NCI-H1092 treated with DMSO at 0.1 percent for 48 hours (cell line): ENCODE results near the gene MAGI1.

ENCODE experiments used
- DNase-seq: peaks from one replicate; lab custom pipeline; 2025; lab: John Stamatoyannopoulos, UW

Gene MAGI1

DNA sequence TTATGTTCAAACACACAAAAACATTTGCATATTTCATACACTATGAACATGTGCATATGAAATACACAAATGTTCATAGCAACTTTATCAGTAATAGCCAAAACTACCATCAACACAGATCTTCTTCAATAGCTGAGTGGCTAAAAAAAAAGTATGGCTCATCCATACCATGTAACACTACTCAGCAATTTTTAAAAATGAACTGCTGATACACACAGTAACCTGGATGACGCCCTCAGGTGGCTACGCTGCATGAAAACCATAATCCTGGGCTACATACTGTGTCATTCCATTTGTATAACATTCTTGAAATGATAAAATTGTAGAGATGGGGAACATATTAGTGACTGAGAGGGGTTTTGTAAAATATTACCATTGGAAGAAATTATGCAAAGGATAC, 243.6 kb downstream of the MAGI1 start:
- no peak for DNase-seq

DNA sequence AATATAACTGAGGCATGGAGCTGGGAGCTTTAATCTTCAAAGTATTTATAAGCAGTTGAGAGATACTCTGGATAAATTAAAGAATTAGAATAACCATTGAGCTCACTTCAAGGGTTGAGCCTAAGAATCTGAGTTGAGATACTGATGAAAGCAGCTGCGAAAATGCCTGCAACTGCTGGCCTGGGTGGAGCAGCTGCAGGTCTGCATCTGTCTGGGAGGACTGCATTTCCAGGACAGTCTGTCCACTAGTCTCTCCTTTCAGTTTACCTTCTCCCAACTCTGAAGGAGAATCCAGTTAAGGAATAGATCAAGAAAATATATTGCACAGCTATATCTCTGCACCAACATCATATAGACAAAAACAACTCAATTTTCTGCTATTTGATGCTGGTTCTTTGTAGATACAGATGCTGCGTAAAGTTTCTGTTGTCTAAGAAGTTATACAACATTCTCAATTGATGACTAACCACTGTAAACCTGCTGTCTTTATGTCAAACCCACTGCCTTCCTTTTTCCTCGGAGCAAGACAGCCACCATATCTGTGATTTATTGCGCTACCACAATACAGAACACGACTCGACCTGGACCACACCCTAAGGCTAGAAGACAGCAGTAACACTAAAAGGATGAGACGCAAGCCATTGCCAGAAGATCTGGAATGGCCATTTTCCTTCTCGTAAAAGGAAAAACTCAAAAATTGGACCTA, 245.1 kb downstream of the MAGI1 start:
- no peak for DNase-seq

DNA sequence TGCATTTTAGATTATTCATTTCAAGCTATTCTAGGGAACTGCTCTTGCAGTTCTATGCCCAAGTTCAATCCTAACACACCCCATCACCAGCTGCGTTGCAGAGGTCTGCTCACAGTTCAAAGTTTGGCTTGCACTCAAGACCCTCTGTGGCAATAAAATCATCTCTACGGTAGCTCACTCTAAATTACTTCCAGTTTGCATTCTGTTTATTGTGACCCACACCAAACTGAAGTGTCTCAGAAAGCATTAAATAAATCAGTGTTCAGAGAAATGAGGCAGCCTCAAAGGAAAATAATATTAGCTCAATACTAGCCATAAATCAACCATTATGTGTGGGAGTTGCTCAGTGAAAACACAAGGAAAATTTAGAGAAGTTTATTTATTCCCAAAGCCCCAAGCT, 250.3 kb downstream of the MAGI1 start:
- DNase-seq, result no peak

DNA sequence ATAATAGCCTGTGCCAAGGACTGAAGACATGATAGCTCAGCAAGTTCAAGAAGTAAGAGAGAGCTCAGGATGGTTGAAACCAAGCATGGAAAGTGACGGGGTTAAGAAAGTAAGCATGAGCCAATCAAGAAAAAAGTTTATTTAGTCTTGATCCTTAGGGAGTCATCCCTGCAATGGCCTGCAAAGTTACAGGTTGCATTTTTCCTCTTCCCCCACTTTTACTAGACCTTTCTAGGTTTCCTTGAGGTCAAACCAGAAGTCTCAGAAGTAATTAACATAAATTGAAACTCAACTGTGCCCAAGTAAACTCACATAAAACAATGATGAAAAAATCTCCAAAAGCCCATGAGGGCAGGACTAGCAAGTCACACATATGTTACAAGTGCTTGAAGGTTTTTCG, 250.9 kb downstream of the MAGI1 start:
- no peak for DNase-seq

DNA sequence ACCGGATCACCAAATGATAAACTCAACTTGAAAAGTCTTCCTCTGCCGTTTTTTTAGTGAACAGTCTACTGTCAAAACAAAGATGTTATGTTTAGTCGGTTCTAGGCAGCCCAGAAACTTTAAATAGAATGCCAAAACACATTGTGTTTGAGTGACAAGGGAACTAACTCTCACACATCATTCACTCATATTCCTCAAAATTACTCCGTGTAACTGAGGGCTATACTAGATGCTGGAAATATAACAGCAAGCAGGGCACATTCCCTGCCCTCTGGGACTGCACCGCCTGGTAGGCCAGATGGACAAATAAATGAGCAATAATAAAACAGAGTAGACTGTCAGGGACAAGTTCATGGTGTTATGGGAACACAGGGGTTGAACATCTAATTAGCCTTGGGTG, 251.4 kb downstream of the MAGI1 start:
- DNase-seq, result no peak

DNA sequence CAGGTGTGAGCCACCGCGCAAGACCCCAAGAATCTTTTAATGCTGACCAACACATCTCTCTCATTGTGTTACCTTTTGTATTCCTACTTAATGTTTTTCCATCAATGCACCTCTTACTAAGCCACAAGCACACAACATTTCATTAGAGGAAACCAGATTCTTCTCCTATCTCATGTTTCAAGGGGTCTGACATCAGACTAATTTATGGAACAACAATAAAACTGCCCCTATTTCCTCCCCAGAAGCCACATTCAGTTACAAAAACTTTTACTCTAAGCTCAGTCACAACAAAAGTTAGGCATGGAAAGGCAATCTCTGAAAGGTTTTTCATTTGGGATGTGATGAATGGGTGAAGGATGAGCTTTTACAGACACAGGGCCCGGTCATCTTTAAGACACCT, 251.8 kb downstream of the MAGI1 start:
- no peak for DNase-seq

DNA sequence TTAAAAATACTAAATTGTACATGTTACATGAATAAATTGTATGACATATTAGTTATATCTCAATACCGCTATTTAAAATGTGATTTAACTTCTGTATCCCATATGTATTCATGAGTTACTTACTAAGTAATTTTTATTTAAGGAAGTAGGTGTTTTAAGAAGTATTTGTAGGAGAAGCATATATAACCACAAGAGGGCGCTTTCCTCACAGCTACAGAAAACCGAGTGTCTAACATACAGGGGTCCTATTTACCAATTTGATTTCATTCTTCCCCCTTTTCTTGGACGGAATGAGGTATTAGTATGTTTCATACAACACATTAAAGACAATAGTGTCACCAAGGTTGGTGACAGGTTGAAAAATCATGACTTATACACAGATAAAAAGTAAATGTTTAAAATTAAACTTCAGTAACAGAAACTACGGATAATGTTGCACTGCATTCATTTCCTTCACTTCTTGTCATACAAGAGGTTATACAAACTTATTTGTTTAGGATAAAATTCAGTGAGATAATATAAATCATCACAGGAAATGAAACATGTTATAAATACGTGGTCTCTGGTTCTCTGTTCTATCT, 253.6 kb downstream of the MAGI1 start:
- DNase-seq, result peak; percentile 51

DNA sequence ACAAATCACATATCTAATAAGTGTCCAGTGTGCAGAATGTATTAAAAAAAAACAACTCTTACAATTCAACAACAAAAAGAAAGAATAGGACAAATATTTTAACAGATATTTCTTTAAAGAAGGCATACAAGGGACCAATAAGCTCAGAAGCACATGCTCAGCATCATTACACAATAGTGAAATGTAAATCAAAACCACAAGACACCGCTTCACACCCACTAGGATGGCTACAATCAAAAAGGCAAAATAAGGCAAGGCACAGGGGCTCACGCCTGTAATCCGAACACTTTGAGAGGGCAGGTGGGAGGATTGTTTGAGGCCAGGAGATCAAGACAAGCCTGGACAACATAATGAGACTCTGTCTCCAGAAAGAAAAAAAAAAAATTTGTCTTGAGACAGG, 255.6 kb downstream of the MAGI1 start:
- DNase-seq, result no peak

DNA sequence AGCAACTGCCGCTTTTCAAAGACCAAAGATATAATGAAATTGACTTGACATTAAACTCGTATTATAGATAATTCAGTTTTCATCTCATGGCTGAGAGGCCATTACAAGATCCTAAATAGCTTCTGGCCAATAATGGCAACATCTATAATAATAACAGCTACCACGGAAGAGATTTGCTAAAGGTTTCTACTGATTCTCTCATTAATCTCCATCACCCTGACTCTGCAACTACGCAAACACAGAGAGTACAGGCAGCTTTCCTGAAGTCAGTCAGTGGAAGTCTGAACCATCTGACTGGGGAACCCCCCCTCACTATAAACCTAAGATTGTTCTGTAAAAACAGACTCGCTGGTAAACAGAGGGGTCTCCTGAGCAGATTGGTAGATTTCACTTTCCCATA, 257.1 kb downstream of the MAGI1 start:
- no peak for DNase-seq

DNA sequence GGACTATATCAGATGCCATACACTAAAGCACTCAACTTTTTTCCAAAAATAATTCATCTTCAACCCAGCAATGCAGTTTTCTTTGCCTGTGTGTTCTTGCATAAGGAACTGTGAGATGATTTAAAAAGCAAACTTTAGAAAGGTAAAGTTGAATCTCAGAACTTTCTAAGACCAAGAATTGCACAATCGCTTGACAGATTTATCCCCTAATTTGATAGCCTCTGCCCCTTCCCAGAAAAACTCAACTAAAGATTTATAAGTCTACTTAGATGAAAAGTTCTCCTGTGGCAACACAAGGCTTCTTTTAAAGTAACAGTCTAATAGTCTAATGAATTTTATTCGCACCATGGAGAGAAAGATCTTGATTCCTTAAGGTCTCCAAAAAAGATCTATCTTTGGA, 259.3 kb downstream of the MAGI1 start:
- no peak for DNase-seq

DNA sequence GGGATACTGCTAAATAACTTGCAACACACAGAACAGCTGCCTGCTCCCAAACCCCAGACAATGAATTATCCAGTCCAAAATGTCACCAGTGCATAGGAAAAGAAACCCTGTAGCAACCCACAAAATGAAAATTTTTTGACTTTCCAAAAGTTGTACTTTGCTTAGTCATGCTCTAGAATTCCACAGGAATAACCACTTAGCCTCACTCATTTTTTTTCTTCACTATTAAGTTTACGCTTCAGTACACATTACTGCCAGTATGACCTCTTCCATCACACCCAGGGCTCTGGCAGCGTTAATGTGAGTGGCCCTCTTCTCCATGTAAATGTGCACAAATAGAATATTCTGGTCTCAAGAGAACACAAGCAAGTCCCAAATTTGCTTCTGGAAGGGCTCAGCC, 259.8 kb downstream of the MAGI1 start:
- no peak for DNase-seq

DNA sequence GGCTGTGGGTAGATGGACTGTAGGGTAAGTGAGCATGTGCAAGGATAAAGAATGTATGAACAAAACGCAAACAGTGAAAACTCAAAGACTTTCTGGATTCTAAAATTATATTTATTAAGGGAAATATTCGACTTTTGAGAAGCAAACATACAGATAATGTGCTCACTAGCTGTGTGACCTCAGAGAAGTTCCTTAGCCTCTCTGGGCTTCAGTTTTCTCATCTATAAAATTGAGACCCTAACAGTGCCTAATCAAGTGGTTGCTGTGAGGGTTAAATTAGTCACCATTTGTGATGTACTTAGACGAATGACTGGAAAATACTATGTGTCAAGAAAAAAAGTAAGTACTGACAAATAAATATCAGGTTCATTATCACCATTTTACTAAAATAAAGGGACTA, 261.7 kb downstream of the MAGI1 start:
- DNase-seq, result no peak

DNA sequence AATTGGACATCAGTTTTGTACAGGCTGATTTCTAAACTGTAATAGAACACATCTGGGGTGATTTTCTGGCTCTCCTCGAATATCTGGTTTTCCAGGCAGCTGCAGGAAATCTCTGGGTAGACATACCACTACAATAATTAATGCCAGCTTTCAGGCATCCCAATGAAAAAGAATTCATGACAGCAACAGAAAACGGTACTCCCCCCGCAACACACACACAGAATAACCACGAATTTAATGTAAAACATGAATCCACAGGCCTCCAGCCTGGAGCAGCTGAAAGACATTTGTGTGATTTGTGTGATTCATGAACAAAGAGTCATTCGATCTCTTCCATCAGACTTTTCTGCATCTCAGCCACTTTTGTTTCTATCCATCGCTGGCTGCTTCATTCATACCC, 262.2 kb downstream of the MAGI1 start:
- DNase-seq, result no peak

DNA sequence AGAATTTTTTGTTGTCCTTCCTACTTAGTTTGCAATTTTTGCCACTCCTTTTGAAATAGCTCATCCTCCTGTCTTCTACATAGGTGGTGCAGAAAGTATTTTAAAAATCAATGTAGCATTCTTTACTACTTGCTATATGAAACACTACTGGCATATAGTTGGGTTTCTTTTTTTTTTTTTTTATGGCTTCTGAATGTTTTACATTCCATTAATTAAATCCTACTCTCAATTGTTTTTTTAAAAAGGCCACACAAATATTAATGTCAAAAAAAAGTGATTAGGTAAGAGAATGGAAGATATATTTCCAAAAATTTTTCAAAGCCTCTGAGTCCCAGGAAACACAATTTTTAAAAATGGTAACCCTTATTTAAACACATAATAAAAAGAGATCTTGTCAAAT, 262.6 kb downstream of the MAGI1 start:
- DNase-seq, result no peak

DNA sequence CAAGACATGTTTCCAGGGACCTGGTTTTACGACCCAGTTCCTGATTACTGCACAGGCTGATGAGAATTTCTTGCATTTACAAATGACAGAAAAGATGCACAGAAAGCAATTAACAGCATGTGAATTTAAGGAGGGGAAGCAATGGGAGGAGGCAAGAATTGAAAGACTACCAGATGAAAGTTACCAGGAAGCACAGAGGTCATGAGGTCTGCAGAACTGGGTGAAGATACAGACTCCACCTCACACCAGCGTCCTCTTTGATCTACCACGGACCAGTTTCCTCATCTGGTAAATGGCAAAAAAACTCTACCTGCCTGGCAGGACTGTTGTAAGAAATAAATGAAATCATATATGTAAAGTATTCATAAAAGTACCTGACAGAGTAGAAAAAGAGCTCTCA, 266.0 kb downstream of the MAGI1 start:
- no peak for DNase-seq

DNA sequence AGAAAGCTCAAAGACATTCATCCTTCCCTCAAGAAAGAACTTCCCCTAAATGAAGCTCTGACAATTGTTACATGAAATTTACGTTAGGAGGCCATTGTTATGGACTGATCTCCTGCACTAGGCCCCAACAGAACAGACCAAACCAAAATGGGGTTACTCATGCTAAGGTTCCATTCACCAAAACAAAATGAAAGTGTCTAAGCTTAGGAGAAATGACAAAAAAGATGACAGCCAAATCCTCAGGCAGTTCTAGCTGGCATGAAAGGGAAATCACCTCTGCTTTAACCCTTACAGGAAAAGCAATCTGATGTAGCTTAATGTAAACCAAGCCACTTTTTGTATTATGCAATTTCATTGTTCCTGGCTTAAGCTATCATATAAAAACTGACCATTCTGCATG, 271.2 kb downstream of the MAGI1 start:
- no peak for DNase-seq

DNA sequence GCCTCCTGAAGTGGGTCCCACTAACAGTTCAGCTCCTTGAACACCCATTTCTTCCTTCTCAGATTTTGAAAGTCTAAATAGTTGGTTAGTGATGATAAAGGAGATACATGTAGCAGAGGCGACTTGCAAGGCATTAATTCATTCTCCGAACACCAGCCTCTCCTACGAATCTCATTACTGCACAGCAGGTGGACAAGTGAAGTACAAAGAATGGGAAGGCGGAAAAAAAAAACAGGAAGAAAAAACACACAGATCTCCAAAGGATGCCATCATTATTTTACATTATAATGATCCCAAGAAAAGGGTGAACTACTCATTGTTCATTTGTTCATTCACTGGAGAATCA, 276.5 kb downstream of the MAGI1 start:
- no peak for DNase-seq

DNA sequence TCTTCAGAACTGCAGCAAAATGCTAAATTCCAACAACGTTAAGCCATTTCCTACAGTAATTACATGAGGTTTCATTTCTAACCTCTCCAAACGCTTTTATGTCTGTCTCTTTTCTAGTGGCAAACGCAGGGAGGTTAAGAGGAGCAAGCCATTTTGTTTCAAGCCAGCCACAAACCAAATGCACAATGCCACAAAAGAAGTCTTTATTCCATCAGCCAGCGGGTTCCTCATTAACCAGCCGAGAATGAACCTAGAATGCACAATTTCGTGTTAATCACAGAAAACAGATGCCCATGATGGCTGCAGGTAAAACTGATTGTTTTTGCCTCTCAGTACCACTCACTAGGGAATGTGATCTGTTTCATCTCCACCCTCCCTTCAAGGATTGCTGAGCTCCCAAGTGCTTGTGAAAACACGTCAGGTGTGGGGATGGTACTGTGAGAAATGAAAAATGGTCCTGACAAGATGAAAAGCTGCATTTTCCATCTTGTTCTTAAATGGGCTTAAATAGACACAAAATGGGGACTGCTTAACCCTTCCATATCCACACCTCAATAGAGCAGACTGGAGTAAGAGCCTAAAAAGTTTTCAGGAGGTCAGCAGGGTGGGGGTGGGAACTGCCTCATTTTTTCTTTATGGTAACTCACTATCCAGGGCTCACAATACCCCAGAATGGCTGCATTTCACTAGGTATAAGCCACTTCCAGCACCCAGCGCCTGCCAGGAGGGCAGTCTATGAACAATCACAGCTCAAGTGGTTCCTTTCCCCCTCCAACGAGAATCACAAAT, 277.1 kb downstream of the MAGI1 start:
- no peak for DNase-seq

DNA sequence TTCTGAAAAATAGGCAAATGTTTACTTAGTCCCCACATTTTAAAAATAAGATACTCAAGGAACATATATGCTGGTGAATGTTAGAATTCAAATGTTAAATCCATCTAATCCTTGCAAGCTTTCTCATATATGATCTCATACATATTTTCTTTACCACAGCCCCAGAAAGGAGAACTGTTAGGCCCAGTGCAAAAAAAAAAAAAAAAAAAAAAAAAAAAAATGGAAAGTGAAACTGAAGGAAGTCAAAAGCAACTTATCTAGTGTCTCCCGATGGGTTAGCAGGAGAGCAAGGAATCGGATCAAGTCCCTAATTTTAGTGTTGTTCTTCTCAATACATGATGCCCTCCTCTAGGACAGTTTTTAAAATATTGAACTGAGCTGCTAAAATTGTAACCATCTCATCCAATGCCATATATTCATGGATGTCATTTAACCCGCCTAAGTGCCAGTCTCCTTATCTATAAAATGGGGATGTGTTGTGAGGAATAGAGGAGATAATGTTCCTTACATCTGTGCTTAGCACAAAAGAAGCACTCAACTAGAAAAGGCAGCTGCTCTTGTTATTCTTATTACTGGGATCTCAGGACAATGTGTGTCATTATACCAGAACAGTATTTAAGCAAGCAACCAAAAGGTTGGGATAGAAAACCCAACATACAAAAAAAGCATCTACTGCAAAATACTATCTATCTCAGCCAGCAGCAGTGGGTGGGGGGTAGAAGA, 279.7 kb downstream of the MAGI1 start:
- DNase-seq, result peak; percentile 12

DNA sequence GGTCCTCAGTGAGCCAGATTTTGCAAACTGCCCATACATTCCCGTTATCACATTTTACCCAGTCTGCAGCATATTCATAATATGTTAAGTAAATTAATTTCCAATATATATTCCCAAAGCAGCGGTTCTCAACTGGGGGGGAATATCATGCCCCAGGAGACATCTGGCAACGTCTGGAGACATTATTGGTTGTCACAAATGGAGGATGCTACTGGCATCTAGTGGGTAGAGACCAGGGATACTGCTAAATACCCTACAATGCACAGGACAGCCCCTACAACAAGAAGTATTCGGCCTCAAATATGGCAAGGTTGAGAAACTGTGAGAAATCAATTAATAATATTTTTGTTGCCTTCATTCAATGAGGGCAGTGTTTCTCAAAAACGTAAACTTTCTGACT, 280.3 kb downstream of the MAGI1 start:
- no peak for DNase-seq

DNA sequence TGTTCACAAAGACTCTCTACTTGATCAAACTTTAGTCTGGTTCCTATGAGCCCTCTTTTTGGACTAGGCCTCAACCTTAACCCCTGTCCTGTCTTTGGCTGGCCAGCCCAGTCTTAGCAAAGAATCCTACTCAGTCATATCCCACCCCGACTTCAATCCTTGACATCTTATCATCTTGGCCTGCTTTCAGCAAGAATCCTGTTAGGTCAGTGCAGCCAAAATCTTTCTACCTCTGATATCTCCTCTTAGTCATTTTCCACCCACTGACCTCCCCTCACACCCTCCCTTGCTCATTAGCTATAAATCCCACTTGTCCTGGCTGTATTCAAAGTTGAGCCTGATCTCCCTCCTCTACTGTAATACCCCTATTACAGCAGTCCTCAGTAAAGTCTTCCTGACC, 286.1 kb downstream of the MAGI1 start:
- DNase-seq, result no peak

DNA sequence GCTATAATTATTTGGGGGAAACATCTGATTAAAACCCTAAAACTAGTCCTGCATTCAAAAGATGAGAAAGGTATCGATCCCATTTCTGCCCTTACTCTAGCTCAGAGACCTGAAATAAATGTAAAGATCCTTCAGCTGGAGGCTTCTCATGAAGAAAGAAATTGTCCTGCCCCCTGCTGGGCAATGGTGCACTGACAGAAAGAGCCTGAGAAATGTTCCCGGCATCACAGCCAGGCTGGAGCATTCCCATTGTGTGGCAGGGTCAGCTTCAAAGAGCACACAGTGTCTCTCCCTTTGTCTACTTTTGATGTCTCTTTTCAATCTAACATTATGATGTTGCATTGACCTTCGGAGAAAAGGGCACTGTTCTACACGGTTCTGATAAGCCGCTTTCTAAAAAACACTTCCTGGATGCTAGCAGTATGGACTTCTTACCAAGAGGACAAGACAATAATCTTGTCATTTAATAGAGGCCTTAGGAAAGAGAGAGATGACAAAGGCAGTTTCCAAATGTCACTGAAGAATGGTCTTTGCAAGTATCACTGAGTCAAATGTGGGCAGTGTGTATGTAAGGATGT, 287.5 kb downstream of the MAGI1 start:
- no peak for DNase-seq

DNA sequence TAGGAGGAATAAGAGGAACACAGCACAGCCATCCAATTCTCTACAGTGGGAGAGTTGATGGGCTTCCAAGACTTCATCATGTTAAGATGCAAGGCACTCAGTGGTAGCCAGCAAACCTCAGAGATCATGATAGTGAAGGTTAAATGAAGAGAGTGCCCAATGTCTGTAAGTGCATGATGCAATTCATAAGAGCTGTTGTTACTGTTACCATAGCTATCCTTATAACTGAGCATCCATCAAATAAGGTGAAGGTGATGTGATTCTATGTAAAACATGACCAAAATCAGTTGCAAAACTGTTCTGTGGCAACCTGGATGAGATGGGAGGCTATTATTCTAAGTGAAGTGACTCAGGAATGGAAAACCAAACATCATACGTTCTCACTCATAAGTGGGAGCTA, 289.7 kb downstream of the MAGI1 start:
- no peak for DNase-seq
